Measurements from ENCODE around the gene BMP6. TPM values are rescaled to one million over a fixed set of nuclear protein-coding genes. Genes with fewer than 3 reads are reported as not detected.

BMP6 gene
- total RNA-seq, 1 experiment from 2014 or later: 0.28 TPM

GRCh38 chr6:7731294-7731693 is 5.4 kb downstream of the BMP6 start:
- Mint-ChIP-seq H3K4me3 (no peak overlapping the region; a peak in 1 of 5 replicates), H3K4me1 (peaks cover 34% of the 10 kb centered on the region in 2 experiments), H3K27ac (no peak overlapping the region), H3K27me3 (ENCODE audit: low read depth) (peaks cover 51% of the 10 kb centered on the region), H3K9me3 (no peaks in the 10 kb centered on the region; a peak in 1 of 5 replicates), H3K36me3 (ENCODE audit: insufficient read depth in 1 of 3, low read depth in 3 of 3) (no peaks in the 10 kb centered on the region)
- Histone ChIP-seq H2BK20ac (ENCODE audit: low read depth, low read length, poor library complexity, severe bottlenecking) (no peak overlapping the region), H3T11ph (ENCODE audit: low read length) (no peak overlapping the region), H3K9me3 (ENCODE audit: control insufficient read depth, low read depth, low read length) (no peaks in the 10 kb centered on the region), H2BK12ac (ENCODE audit: insufficient read length, low read depth, low read length) (no peak overlapping the region), H4K91ac (ENCODE audit: insufficient read length, low read depth, low read length) (no peak overlapping the region), H3K18ac (ENCODE audit: insufficient read length, low read depth, low read length) (no peak overlapping the region), H3K27me3 (ENCODE audit: insufficient read depth, low read length) (peaks cover 27% of the 10 kb centered on the region), H4K8ac (replicated peaks; ENCODE audit: insufficient read length, low read depth, low read length) (no peak overlapping the region), H3K23ac (ENCODE audit: insufficient read length, low read depth, low read length) (no peak overlapping the region), H2BK5ac (ENCODE audit: insufficient read length, low read length) (no peak overlapping the region), H3K14ac (ENCODE audit: insufficient read depth, low read length) (no peak overlapping the region), H3K56ac (ENCODE audit: insufficient read length, low read depth, low read length) (no peak overlapping the region), H2BK15ac (ENCODE audit: low read depth, low read length) (no peak overlapping the region), H3K79me2 (ENCODE audit: insufficient read depth, low read length) (no peaks in the 10 kb centered on the region), H3K4me1 (ENCODE audit: insufficient read depth, low read length) (peaks cover 2% of the 10 kb centered on the region; the same call in 1 of the 2 replicates), H3K27ac (ENCODE audit: insufficient read length, low read depth, low read length) (no peak overlapping the region), H3K23me2 (ENCODE audit: insufficient read length, low read depth, low read length, poor library complexity, severe bottlenecking) (peaks cover 25% of the 10 kb centered on the region), H3K9ac (ENCODE audit: extremely low read depth, insufficient read length, low read length) (no peak overlapping the region), H4K20me1 (ENCODE audit: control insufficient read depth, insufficient read depth, insufficient read length) (no peaks in the 10 kb centered on the region), H2AK5ac (ENCODE audit: insufficient read length, low read length) (no peak overlapping the region), H4K5ac (ENCODE audit: insufficient read length, low read depth, low read length) (no peak overlapping the region), H2AFZ (ENCODE audit: low read length) (no peak overlapping the region), H3K4ac (ENCODE audit: low read depth, low read length) (no peak overlapping the region), H2BK120ac (ENCODE audit: low read depth, low read length, poor library complexity, severe bottlenecking) (no peak overlapping the region), H3K79me1 (ENCODE audit: insufficient read depth, low read depth, low read length, poor library complexity, severe bottlenecking) (no peaks in the 10 kb centered on the region), H3K4me2 (ENCODE audit: insufficient read depth, insufficient read length, low read length) (no peak overlapping the region)
- no CpG with 5 or more reads among the region's 2 CpGs for WGBS (ENCODE audit: extremely low coverage, insufficient read length, low lambda C conversion rate)
- no peak for DNase-seq
- no peak for TF ChIP-seq CTCF (conservative IDR thresholded peaks at IDR 0.05)
